ENCODE measurements around the gene NEUROD1. TPM values are rescaled to one million over a fixed set of nuclear protein-coding genes. Genes with fewer than 3 reads are reported as not detected.
A peak's percentile ranks its signal among the peaks of the same experiment; 100 is the strongest.

Gene NEUROD1
- total and polyA plus RNA-seq, 3 experiments from 2014 or later: not detected

GRCh38 chr2:181677912-181678586 is 2.3 kb downstream of the NEUROD1 start:
- Histone ChIP-seq H3K9me3 (ENCODE audit: low read length) (no peaks in the 10 kb centered on the region), H3K4me3 (ENCODE audit: low read length) (peak overlapping the region; percentile 17), H3K27ac (ENCODE audit: low read depth, low read length) (no peak overlapping the region), H3K36me3 (ENCODE audit: insufficient read depth, low read length) (no peaks in the 10 kb centered on the region), H3K27me3 (ENCODE audit: insufficient read depth, low read length, poor library complexity, severe bottlenecking) (peaks cover 44% of the 10 kb centered on the region), H3K4me1 (ENCODE audit: insufficient read depth, low read length) (peaks cover 14% of the 10 kb centered on the region)
- ChIA-PET CTCF (no interaction called here), POLR2A (no interaction called here)
- peak in 4 of 5 donors; percentile 11 to 69 (median 44) for DNase-seq
- H3K9me3 Mint-ChIP-seq: peaks cover 0 to 18% (median 14%) of the 10 kb centered on the region in 5 donors
- peak overlapping the region in 1 of 7 donors; percentile 35 for H3K4me3 Mint-ChIP-seq
- H3K27ac Mint-ChIP-seq: peak overlapping the region in 3 of 8 donors; percentile 13 to 84 (median 38)
- H3K36me3 Mint-ChIP-seq: peaks cover 0 to 1% (median 0%) of the 10 kb centered on the region in 3 donors
- peaks cover 67 to 79% of the 10 kb centered on the region in 2 donors for H3K27me3 Mint-ChIP-seq
- H3K4me1 Mint-ChIP-seq: peaks cover 28 to 42% (median 35%) of the 10 kb centered on the region in 3 donors

GRCh38 chr2:181675254-181675653 is 5.1 kb downstream of the NEUROD1 start:
- H3K4me3 ChIP-seq (ENCODE audit: low read length): no peak overlapping the region
- peaks cover 20% of the 10 kb centered on the region for H3K27me3 ChIP-seq (ENCODE audit: insufficient read depth, low read length, poor library complexity, severe bottlenecking)
- Mint-ChIP-seq H3K27me3 (peaks cover 43 to 69% of the 10 kb centered on the region in 2 donors), H3K36me3 (peaks cover 0 to 1% (median 0%) of the 10 kb centered on the region in 3 donors), H3K4me1 (peaks cover 4 to 14% (median 11%) of the 10 kb centered on the region in 3 donors), H3K9me3 (peaks cover 0 to 14% (median 11%) of the 10 kb centered on the region in 5 donors), H3K4me3 (no peak overlapping the region), H3K27ac (no peak overlapping the region)
- H3K4me1 ChIP-seq (ENCODE audit: insufficient read depth, low read length): no peaks in the 10 kb centered on the region
- POLR2A ChIA-PET: no interaction called here
- H3K9me3 ChIP-seq (ENCODE audit: low read length): no peaks in the 10 kb centered on the region
- H3K36me3 ChIP-seq (ENCODE audit: insufficient read depth, low read length): no peaks in the 10 kb centered on the region
- H3K27ac ChIP-seq (ENCODE audit: low read depth, low read length): no peak overlapping the region
- CTCF ChIA-PET: no interaction called here
- DNase-seq: no peak

- Mint-ChIP-seq H3K27ac (no peak overlapping the region), H3K4me1 (peaks cover 4 to 11% (median 11%) of the 10 kb centered on the region in 3 donors), H3K27me3 (peaks cover 35 to 64% of the 10 kb centered on the region in 2 donors), H3K9me3 (peaks cover 0 to 12% (median 11%) of the 10 kb centered on the region in 5 donors), H3K4me3 (no peak overlapping the region), H3K36me3 (no peaks in the 10 kb centered on the region)
- no peak for DNase-seq
- POLR2A ChIA-PET: no interaction called here
- Histone ChIP-seq H3K36me3 (ENCODE audit: insufficient read depth, low read length) (no peaks in the 10 kb centered on the region), H3K27ac (ENCODE audit: low read depth, low read length) (no peak overlapping the region), H3K4me3 (ENCODE audit: low read length) (no peak overlapping the region), H3K4me1 (ENCODE audit: insufficient read depth, low read length) (no peaks in the 10 kb centered on the region), H3K9me3 (ENCODE audit: low read length) (no peaks in the 10 kb centered on the region), H3K27me3 (ENCODE audit: insufficient read depth, low read length, poor library complexity, severe bottlenecking) (peaks cover 18% of the 10 kb centered on the region)
- CTCF ChIA-PET: no interaction called here
Measured at GRCh38 chr2:181674461-181674860, 5.9 kb downstream of the NEUROD1 start.

- DNase-seq: no peak
- ChIA-PET CTCF (no interaction called here), POLR2A (no interaction called here)
- Histone ChIP-seq H3K9me3 (ENCODE audit: low read length) (no peaks in the 10 kb centered on the region), H3K4me3 (ENCODE audit: low read length) (no peak overlapping the region), H3K4me1 (ENCODE audit: insufficient read depth, low read length) (no peaks in the 10 kb centered on the region), H3K27ac (ENCODE audit: low read depth, low read length) (no peak overlapping the region), H3K27me3 (ENCODE audit: insufficient read depth, low read length, poor library complexity, severe bottlenecking) (peaks cover 5% of the 10 kb centered on the region), H3K36me3 (ENCODE audit: insufficient read depth, low read length) (no peaks in the 10 kb centered on the region)
- peaks cover 4 to 5% (median 4%) of the 10 kb centered on the region in 3 donors for H3K4me1 Mint-ChIP-seq
- H3K27ac Mint-ChIP-seq: no peak overlapping the region
- no peaks in the 10 kb centered on the region for H3K36me3 Mint-ChIP-seq
- peaks cover 0 to 7% (median 3%) of the 10 kb centered on the region in 5 donors for H3K9me3 Mint-ChIP-seq
- H3K4me3 Mint-ChIP-seq: no peak overlapping the region
- H3K27me3 Mint-ChIP-seq: peaks cover 28 to 66% of the 10 kb centered on the region in 2 donors
Measured at GRCh38 chr2:181673173-181673572, 7.1 kb downstream of the NEUROD1 start.

- POLR2A ChIA-PET: no interaction called here
- no peak overlapping the region for H3K4me3 Mint-ChIP-seq
Measured at GRCh38 chr2:181672255-181673008, 7.9 kb downstream of the NEUROD1 start.

GRCh38 chr2:181670632-181671031 is 9.7 kb downstream of the NEUROD1 start:
- H3K4me3 Mint-ChIP-seq: no peak overlapping the region

More at GRCh38 chr2:181672255-181673008, 7.9 kb downstream of the NEUROD1 start:
- H3K27me3 ChIP-seq (ENCODE audit: insufficient read depth, low read length, poor library complexity, severe bottlenecking): peaks cover 3% of the 10 kb centered on the region
- H3K9me3 Mint-ChIP-seq: peaks cover 0 to 2% (median 0%) of the 10 kb centered on the region in 5 donors
- no peaks in the 10 kb centered on the region for H3K4me1 Mint-ChIP-seq
- no peak overlapping the region for H3K27ac ChIP-seq (ENCODE audit: low read depth, low read length)
- no peaks in the 10 kb centered on the region for H3K36me3 Mint-ChIP-seq
- H3K27me3 Mint-ChIP-seq: peaks cover 21 to 64% of the 10 kb centered on the region in 2 donors
- no peaks in the 10 kb centered on the region for H3K36me3 ChIP-seq (ENCODE audit: insufficient read depth, low read length)
- no peaks in the 10 kb centered on the region for H3K9me3 ChIP-seq (ENCODE audit: low read length)
- no peak overlapping the region for H3K4me3 ChIP-seq (ENCODE audit: low read length)
- CTCF ChIA-PET: no interaction called here
- no peak for DNase-seq
- no peaks in the 10 kb centered on the region for H3K4me1 ChIP-seq (ENCODE audit: insufficient read depth, low read length)
- no peak overlapping the region for H3K27ac Mint-ChIP-seq

GRCh38 chr2:181667234-181667633 is 13.1 kb downstream of the NEUROD1 start:
- Mint-ChIP-seq H3K9me3 (peaks cover 6 to 14% (median 11%) of the 10 kb centered on the region in 5 donors), H3K4me1 (no peaks in the 10 kb centered on the region), H3K4me3 (no peak overlapping the region), H3K27me3 (peaks cover 12 to 41% of the 10 kb centered on the region in 2 donors), H3K36me3 (no peaks in the 10 kb centered on the region), H3K27ac (no peak overlapping the region)
- H3K9me3 ChIP-seq (ENCODE audit: low read length): no peaks in the 10 kb centered on the region
- POLR2A ChIA-PET: no interaction called here
- DNase-seq: no peak
- peaks cover 4% of the 10 kb centered on the region for H3K27me3 ChIP-seq (ENCODE audit: insufficient read depth, low read length, poor library complexity, severe bottlenecking)
- no peaks in the 10 kb centered on the region for H3K36me3 ChIP-seq (ENCODE audit: insufficient read depth, low read length)
- H3K27ac ChIP-seq (ENCODE audit: low read depth, low read length): no peak overlapping the region
- H3K4me1 ChIP-seq (ENCODE audit: insufficient read depth, low read length): no peaks in the 10 kb centered on the region
- H3K4me3 ChIP-seq (ENCODE audit: low read length): no peak overlapping the region
- CTCF ChIA-PET: no interaction called here

More at GRCh38 chr2:181670632-181671031, 9.7 kb downstream of the NEUROD1 start:
- Mint-ChIP-seq H3K27me3 (peaks cover 20 to 62% of the 10 kb centered on the region in 2 donors), H3K4me1 (no peaks in the 10 kb centered on the region), H3K36me3 (no peaks in the 10 kb centered on the region), H3K9me3 (peaks cover 4 to 11% (median 8%) of the 10 kb centered on the region in 5 donors), H3K27ac (no peak overlapping the region)
- H3K4me1 ChIP-seq (ENCODE audit: insufficient read depth, low read length): no peaks in the 10 kb centered on the region
- ChIA-PET CTCF (no interaction called here), POLR2A (no interaction called here)
- no peak for DNase-seq
- H3K27ac ChIP-seq (ENCODE audit: low read depth, low read length): no peak overlapping the region
- no peaks in the 10 kb centered on the region for H3K36me3 ChIP-seq (ENCODE audit: insufficient read depth, low read length)
- no peaks in the 10 kb centered on the region for H3K9me3 ChIP-seq (ENCODE audit: low read length)
- H3K27me3 ChIP-seq (ENCODE audit: insufficient read depth, low read length, poor library complexity, severe bottlenecking): peaks cover 4% of the 10 kb centered on the region
- H3K4me3 ChIP-seq (ENCODE audit: low read length): no peak overlapping the region

GRCh38 chr2:181662287-181662686 is 18.0 kb downstream of the NEUROD1 start:
- H3K27me3 ChIP-seq (ENCODE audit: insufficient read depth, low read length, poor library complexity, severe bottlenecking): no peaks in the 10 kb centered on the region
- H3K4me3 ChIP-seq (ENCODE audit: low read length): no peak overlapping the region
- H3K4me1 ChIP-seq (ENCODE audit: insufficient read depth, low read length): no peaks in the 10 kb centered on the region
- no peaks in the 10 kb centered on the region for H3K9me3 ChIP-seq (ENCODE audit: low read length)
- Mint-ChIP-seq H3K27ac (no peak overlapping the region), H3K9me3 (peaks cover 6 to 14% (median 11%) of the 10 kb centered on the region in 5 donors), H3K36me3 (no peaks in the 10 kb centered on the region), H3K4me1 (peaks cover under 1 to 3% (median under 1%) of the 10 kb centered on the region in 3 donors), H3K27me3 (peaks cover 29 to 42% of the 10 kb centered on the region in 2 donors), H3K4me3 (no peak overlapping the region)
- ChIA-PET CTCF (no interaction called here), POLR2A (no interaction called here)
- H3K27ac ChIP-seq (ENCODE audit: low read depth, low read length): no peak overlapping the region
- H3K36me3 ChIP-seq (ENCODE audit: insufficient read depth, low read length): no peaks in the 10 kb centered on the region
- no peak for DNase-seq
